HCT116 (cell line): Measurements from ENCODE around the gene HAGH. TPM values are rescaled to one million over a fixed set of nuclear protein-coding genes. Genes with fewer than 3 reads are reported as not detected.

Experiments used
- ATAC-seq: fragments of 200-7000 bp; cut with Tn5 transposase; 2 replicates; pipeline ENCODE4 v1.9.1; 2020; ENCODE audit warnings: mild to moderate bottlenecking, moderate library complexity
- BruUV-seq: library from RNA; stranded (reverse); fragments of 400-500 nt; replicated peaks from 2 replicates; lab custom pipeline; 2021; lab: Mats Ljungman, UMichigan
- CTCF ChIA-PET: fragments of 300-600 bp; sonication (Branson Sonifier 250); formaldehyde crosslinking; loops from one replicate; lab custom pipeline; 2021; ENCODE audit warnings: antibody characterized with exemption; lab: Charles Lee
- POLR2A ChIA-PET: fragments of 300-600, 350-600 bp; sonication (Branson Sonifier 250); formaldehyde crosslinking; loops from one replicate; lab custom pipeline; 2021; ENCODE audit warnings: antibody characterized with exemption; lab: Charles Lee
- RAD21 ChIA-PET, 2 experiments: fragments of 300-600 bp; sonication (Branson Sonifier 250); formaldehyde crosslinking; loops; one replicate each; lab custom pipeline; 2023; ENCODE audit warnings: low total read pairs in 2 of 2; ENCODE audit not compliant: uncharacterized antibody in 2 of 2, unreplicated experiment in 2 of 2, low non-redundant PET in 1 of 2; lab: Charles Lee
- DNase-seq: peaks from one replicate; pipeline ENCODE4 v3.0.0-alpha.2; 2010; ENCODE audit warnings: low read depth, low spot score
- H2AFZ ChIP-seq: fragments of 200-600 bp; shearing (Covaris generic), sonication (generic); 2 replicates; pipeline ENCODE4 v1.6.1; 2017; ENCODE audit warnings: low read depth, mixed run types, mixed read lengths, antibody characterized with exemption, low read length; ENCODE audit not compliant: poor library complexity, severe bottlenecking
- H3K27ac ChIP-seq: 2 replicates; pipeline ENCODE4 v1.5.1; 2012; ENCODE audit warnings: low read depth, low read length
- H3K27me3 ChIP-seq: fragments of 200-600 bp; sonication (generic); 2 replicates; pipeline ENCODE4 v1.6.1; 2016; ENCODE audit warnings: mixed run types, low read length, mixed read lengths; ENCODE audit not compliant: insufficient read depth
- H3K36me3 ChIP-seq, 2 experiments: fragments of 200-500 bp in 1 of 2; fragments of 200-600 bp in 1 of 2; sonication (Bioruptor generic) in 1 of 2; sonication (generic) in 1 of 2; 2 replicates each; pipeline versions ENCODE4 v1.5.1 to v1.6.1; 2014 to 2016; ENCODE audit warnings: low read length in 2 of 2, inconsistent platforms in 1 of 2, mixed read lengths in 1 of 2, mixed run types in 1 of 2; ENCODE audit not compliant: insufficient read depth in 2 of 2, control insufficient read depth in 1 of 2
- H3K4me1 ChIP-seq, 2 experiments: fragments of 200-600 bp in 1 of 2; sonication (generic) in 1 of 2; 2 replicates each; pipeline versions ENCODE4 v1.5.1 to v1.6.1; 2012 to 2017; ENCODE audit warnings: low read length in 2 of 2, inconsistent platforms in 1 of 2, mild to moderate bottlenecking in 1 of 2, mixed read lengths in 1 of 2, mixed run types in 1 of 2, moderate library complexity in 1 of 2; ENCODE audit not compliant: insufficient read depth in 2 of 2, control insufficient read depth in 1 of 2
- H3K4me2 ChIP-seq: fragments of 200-600 bp; sonication (generic); 2 replicates; pipeline ENCODE4 v1.6.1; 2017; ENCODE audit warnings: mixed run types, low read length, mixed read lengths
- H3K4me3 ChIP-seq, 2 experiments: fragments of 200-600 bp in 1 of 2; sonication (generic) in 1 of 2; replicated peaks in 1 of 2; 2 replicates each; pipeline ENCODE4 v1.5.1; 2011 to 2016; ENCODE audit warnings: low read length in 2 of 2, control low read depth in 1 of 2, low read depth in 1 of 2, mild to moderate bottlenecking in 1 of 2, mixed read lengths in 1 of 2, mixed run types in 1 of 2
- H3K79me2 ChIP-seq: fragments of 200-600 bp; sonication (generic); 2 replicates; pipeline ENCODE4 v1.6.1; 2017; ENCODE audit warnings: mild to moderate bottlenecking, mixed run types, low read length, moderate library complexity, mixed read lengths; ENCODE audit not compliant: insufficient read depth
- H3K9ac ChIP-seq: fragments of 200-600 bp; sonication (generic); 2 replicates; pipeline ENCODE4 v1.6.1; 2016; ENCODE audit warnings: low read length, mixed read lengths
- H3K9me2 ChIP-seq: fragments of 200-600 bp; sonication (generic), shearing (Covaris generic); 2 replicates; pipeline ENCODE4 v1.6.1; 2017; ENCODE audit warnings: mixed run types, mild to moderate bottlenecking, moderate library complexity; ENCODE audit not compliant: insufficient read depth
- H3K9me3 ChIP-seq, 2 experiments: fragments of 200-500 bp in 1 of 2; fragments of 200-600 bp in 1 of 2; sonication (Bioruptor generic) in 1 of 2; sonication (generic) in 1 of 2; 2 replicates each; pipeline ENCODE4 v1.6.1; 2014 to 2017; ENCODE audit warnings: low read length in 2 of 2, mixed read lengths in 2 of 2, inconsistent platforms in 1 of 2, low read depth in 1 of 2, mild to moderate bottlenecking in 1 of 2, mixed run types in 1 of 2, moderate library complexity in 1 of 2; ENCODE audit not compliant: control insufficient read depth in 1 of 2, insufficient read depth in 1 of 2
- H4K20me1 ChIP-seq: fragments of 200-600 bp; sonication (generic), shearing (Covaris generic); 2 replicates; pipeline ENCODE4 v1.6.1; 2017; ENCODE audit warnings: mixed run types, mild to moderate bottlenecking, moderate library complexity; ENCODE audit not compliant: insufficient read depth
- CEBPB ChIP-seq: IDR thresholded peaks from 2 replicates; pipeline ENCODE4 v1.6.1; 2012; ENCODE audit warnings: low read depth
- CTCF ChIP-seq, 3 experiments: fragments of 200-600 bp in 1 of 3; sonication (generic) in 1 of 3; IDR thresholded peaks in 2 of 3; conservative IDR thresholded peaks in 1 of 3; 2 replicates each; pipeline ENCODE4 v1.5.1; 2012 to 2017; ENCODE audit warnings: low read depth in 2 of 3, low read length in 2 of 3, antibody characterized with exemption in 1 of 3, borderline replicate concordance in 1 of 3, control low read depth in 1 of 3, mild to moderate bottlenecking in 1 of 3, mixed read lengths in 1 of 3, mixed run types in 1 of 3, moderate library complexity in 1 of 3; ENCODE audit not compliant: insufficient read depth in 1 of 3
- ELF1 ChIP-seq: IDR thresholded peaks from 2 replicates; pipeline ENCODE4 v1.6.1; 2012; ENCODE audit warnings: low read depth, borderline replicate concordance
- EZH2 ChIP-seq: fragments of 200-600 bp; sonication (generic); IDR thresholded peaks from 2 replicates; pipeline ENCODE4 v1.6.1; 2017; ENCODE audit warnings: antibody characterized with exemption, mixed run types
- EZH2phosphoT487 ChIP-seq: fragments of 200-600 bp; IDR thresholded peaks from 2 replicates; pipeline ENCODE4 v1.6.1; 2018; ENCODE audit warnings: antibody characterized with exemption, borderline replicate concordance
- FOSL1 ChIP-seq: IDR thresholded peaks from 2 replicates; pipeline ENCODE4 v1.6.1; 2012; ENCODE audit warnings: low read depth
- POLR2A ChIP-seq: IDR thresholded peaks from 2 replicates; pipeline ENCODE4 v1.7.0; 2011; ENCODE audit warnings: borderline replicate concordance; ENCODE audit not compliant: insufficient read depth, insufficient read length; ENCODE audit errors: extremely low read depth
- POLR2AphosphoS5 ChIP-seq: IDR thresholded peaks from 2 replicates; pipeline ENCODE4 v1.6.1; 2011; ENCODE audit warnings: mild to moderate bottlenecking, low read depth, low read length, moderate library complexity
- RAD21 ChIP-seq: IDR thresholded peaks from 2 replicates; pipeline ENCODE4 v1.6.1; 2012; ENCODE audit warnings: low read depth, mild to moderate bottlenecking
- REST ChIP-seq: IDR thresholded peaks from 2 replicates; pipeline ENCODE4 v1.6.1; 2012; ENCODE audit warnings: low read depth
- SIN3A ChIP-seq: IDR thresholded peaks from 2 replicates; pipeline ENCODE4 v1.6.1; 2012; ENCODE audit warnings: low read depth
- ZNF274 ChIP-seq: fragments of 200-500 bp; sonication (Bioruptor generic); IDR thresholded peaks from 2 replicates; pipeline ENCODE4 v1.6.1; 2014; ENCODE audit warnings: mild to moderate bottlenecking, low read depth, low read length, inconsistent platforms
- intact Hi-C: fragments of 100-400 bp; cut with micrococcal nuclease; formaldehyde crosslinking; loops from 2 replicates; pipeline ENCODE4 v1.10.0; 2022
- total RNA-seq: library from RNA; stranded (reverse); gene quantifications from one replicate; pipeline ENCODE4 v1.2.1, GENCODE V29; 2021; ENCODE audit not compliant: unreplicated experiment

HAGH gene
- total RNA-seq, 1 experiment from 2014 or later, result 39.1 TPM

- no peak for ATAC-seq
These were observed 48.1 kb downstream of the HAGH start for GRCh38 chr16:1778200-1779179.

More at GRCh38 chr16:1778200-1779179, 48.1 kb downstream of the HAGH start:
- peak overlapping the region; percentile 24; the same call in 1 of the 2 replicates for H3K27ac ChIP-seq
- TF ChIP-seq EZH2 (no peak), CTCF (IDR thresholded peaks at IDR 0.05 in 2 of 3, conservative IDR thresholded peaks at IDR 0.05 in 1 of 3; ENCODE audit: borderline replicate concordance in 1 of 3, insufficient read depth in 1 of 3, low read depth in 2 of 3, low read length in 2 of 3) (no peak), POLR2AphosphoS5 (0 out of 2 replicates have a peak, but pooled peaks have one; percentile 25), FOSL1 (no peak), POLR2A (peak; percentile 49), ELF1 (no peak), EZH2phosphoT487 (no peak), ZNF274 (no peak), RAD21 (no peak), CEBPB (no peak), REST (no peak), SIN3A (no peak)
- TF ChIP-seq, all 23 proteins: peak for 2
- H3K9me3 ChIP-seq, result no peaks in the 10 kb centered on the region
- H4K20me1 ChIP-seq, result no peaks in the 10 kb centered on the region
- H3K4me3 ChIP-seq, result no peak overlapping the region
- no TSS peak for BruUV-seq
- no peak overlapping the region for H2AFZ ChIP-seq
- H3K9ac ChIP-seq, result no peak overlapping the region
- H3K4me1 ChIP-seq, result peaks cover 6 to 29% of the 10 kb centered on the region in 2 experiments
- POLR2A ChIA-PET, result no interaction called here
- RAD21 ChIA-PET, result no interaction called here
- no peak for DNase-seq
- H3K36me3 ChIP-seq, result no peaks in the 10 kb centered on the region; a peak in 2 of 4 replicates
- H3K4me2 ChIP-seq, result no peak overlapping the region
- peaks cover 33% of the 10 kb centered on the region for H3K79me2 ChIP-seq
- no peaks in the 10 kb centered on the region for H3K27me3 ChIP-seq
- no peaks in the 10 kb centered on the region for H3K9me2 ChIP-seq
- CTCF ChIA-PET, result no interaction called here
- intact Hi-C loops, result no loop called here
